K562 (cell line): ENCODE data around the gene MMP17. TPM values are rescaled to one million over a fixed set of nuclear protein-coding genes. Genes with fewer than 3 reads are reported as not detected.

Experiments used
- CAMTA2 ChIP-seq: fragments of 250-450 bp; sonication (Bioruptor Pico); conservative IDR thresholded peaks from 2 replicates; pipeline ENCODE4 v1.5.1; 2022
- CBFA2T2 ChIP-seq: fragments of 450-650 bp; conservative IDR thresholded peaks from 2 replicates; pipeline ENCODE4 v1.6.1; 2017; ENCODE audit warnings: mild to moderate bottlenecking
- NUFIP1 ChIP-seq: fragments of 450-650 bp; IDR thresholded peaks from 2 replicates; pipeline ENCODE4 v1.6.1; 2018; ENCODE audit not compliant: partially characterized antibody
- SMC3 ChIP-seq: conservative IDR thresholded peaks from 2 replicates; pipeline ENCODE4 v1.6.1; 2011; ENCODE audit warnings: low read depth, low read length, improper control_type of control experiment; ENCODE audit not compliant: insufficient read depth
- ZNF311 ChIP-seq: fragments of 250-450 bp; sonication (Bioruptor Pico); IDR thresholded peaks from 2 replicates; pipeline ENCODE4 v1.4.0; 2020; ENCODE audit warnings: mild to moderate bottlenecking, moderate library complexity
- ZNF778 ChIP-seq: fragments of 450-650 bp; formaldehyde crosslinking; IDR thresholded peaks from 2 replicates; pipeline ENCODE4 v1.4.0; 2020; ENCODE audit warnings: mild to moderate bottlenecking, moderate library complexity
- polyA plus RNA-seq, 8 experiments: library from polyadenylated mRNA; depleted of rRNA in 4 of 8; stranded (reverse) in 5 of 8; unstranded in 3 of 8; fragments of >200 nt; fragmentation: Nextera tagmentation in 2 of 8; fragmentation: Illumina TruSeq in 1 of 8; extraction: Ambion mirVana in 2 of 8; extraction: Trizol in 1 of 8; gene quantifications; 2 replicates each; pipeline versions ENCODE4 v1.2.1 to v1.2.3, GENCODE V29; 2011 to 2014; ENCODE audit warnings: inconsistent platforms in 1 of 8, missing spikeins in 1 of 8
- total RNA-seq, 7 experiments: library from RNA; depleted of rRNA in 6 of 7; stranded (reverse); fragments of >200 nt in 6 of 7; fragmentation: Illumina TruSeq in 2 of 7; extraction: Trizol in 2 of 7; gene quantifications; 2 replicates each; pipeline versions ENCODE4 v1.2.1 to v1.2.3, GENCODE V29; 2011 to 2021; ENCODE audit warnings: low replicate concordance in 1 of 7
- TF ChIP-seq, protein P1 (sequence below): sonication (generic); formaldehyde crosslinking; IDR thresholded peaks from 2 replicates; pipeline ENCODE4 v1.8.0; 2022; ENCODE audit warnings: missing genetic modification reagents, mild to moderate bottlenecking, borderline replicate concordance
- TF ChIP-seq, protein P2 (sequence below), 2 experiments: fragments of 150-350 bp in 1 of 2; IDR thresholded peaks; 2 replicates each; pipeline ENCODE4 v1.6.1; 2012 to 2016; ENCODE audit warnings: low read depth in 2 of 2, low read length in 2 of 2, mild to moderate bottlenecking in 1 of 2, moderate library complexity in 1 of 2
- TF ChIP-seq, protein P3 (sequence below): fragments of 450-650 bp; formaldehyde crosslinking; IDR thresholded peaks from 2 replicates; pipeline ENCODE4 v1.4.0; 2020; ENCODE audit warnings: mild to moderate bottlenecking, moderate library complexity

MMP17 gene
- total and polyA plus RNA-seq, 9 of the 15 experiments (the other 6 are each of a cell fraction or from before 2014, with no cell fraction given) = 1.1 to 21.2 (median 17.1) TPM; not detected in 2

DNA sequence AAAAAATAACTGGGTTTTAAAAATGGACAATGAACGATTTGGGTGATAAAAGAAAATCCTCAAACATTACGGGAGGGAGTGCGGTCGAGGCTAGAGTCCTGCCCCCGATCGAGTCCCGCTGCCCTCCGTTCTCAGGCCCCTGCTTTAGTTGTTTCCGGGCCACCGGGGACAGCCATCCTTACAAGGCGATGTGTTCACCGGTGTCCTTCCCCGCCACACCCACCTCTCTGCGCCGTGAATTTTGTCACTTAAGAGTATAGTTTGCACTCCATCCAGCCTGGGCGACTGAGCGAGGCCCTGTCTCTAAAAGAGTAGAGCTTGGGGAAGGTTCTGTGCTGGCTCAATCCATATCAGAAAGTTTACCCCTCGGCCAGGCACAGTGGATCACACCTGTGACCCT lies 69.1 kb downstream of the MMP17 start (continued):
- no peak for TF ChIP-seq SMC3
- no peak for TF ChIP-seq ZNF311 (CRISPR knock-in tag)
- TF ChIP-seq, protein P1, sequence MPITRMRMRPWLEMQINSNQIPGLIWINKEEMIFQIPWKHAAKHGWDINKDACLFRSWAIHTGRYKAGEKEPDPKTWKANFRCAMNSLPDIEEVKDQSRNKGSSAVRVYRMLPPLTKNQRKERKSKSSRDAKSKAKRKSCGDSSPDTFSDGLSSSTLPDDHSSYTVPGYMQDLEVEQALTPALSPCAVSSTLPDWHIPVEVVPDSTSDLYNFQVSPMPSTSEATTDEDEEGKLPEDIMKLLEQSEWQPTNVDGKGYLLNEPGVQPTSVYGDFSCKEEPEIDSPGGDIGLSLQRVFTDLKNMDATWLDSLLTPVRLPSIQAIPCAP = no peak
- TF ChIP-seq, protein P2, sequence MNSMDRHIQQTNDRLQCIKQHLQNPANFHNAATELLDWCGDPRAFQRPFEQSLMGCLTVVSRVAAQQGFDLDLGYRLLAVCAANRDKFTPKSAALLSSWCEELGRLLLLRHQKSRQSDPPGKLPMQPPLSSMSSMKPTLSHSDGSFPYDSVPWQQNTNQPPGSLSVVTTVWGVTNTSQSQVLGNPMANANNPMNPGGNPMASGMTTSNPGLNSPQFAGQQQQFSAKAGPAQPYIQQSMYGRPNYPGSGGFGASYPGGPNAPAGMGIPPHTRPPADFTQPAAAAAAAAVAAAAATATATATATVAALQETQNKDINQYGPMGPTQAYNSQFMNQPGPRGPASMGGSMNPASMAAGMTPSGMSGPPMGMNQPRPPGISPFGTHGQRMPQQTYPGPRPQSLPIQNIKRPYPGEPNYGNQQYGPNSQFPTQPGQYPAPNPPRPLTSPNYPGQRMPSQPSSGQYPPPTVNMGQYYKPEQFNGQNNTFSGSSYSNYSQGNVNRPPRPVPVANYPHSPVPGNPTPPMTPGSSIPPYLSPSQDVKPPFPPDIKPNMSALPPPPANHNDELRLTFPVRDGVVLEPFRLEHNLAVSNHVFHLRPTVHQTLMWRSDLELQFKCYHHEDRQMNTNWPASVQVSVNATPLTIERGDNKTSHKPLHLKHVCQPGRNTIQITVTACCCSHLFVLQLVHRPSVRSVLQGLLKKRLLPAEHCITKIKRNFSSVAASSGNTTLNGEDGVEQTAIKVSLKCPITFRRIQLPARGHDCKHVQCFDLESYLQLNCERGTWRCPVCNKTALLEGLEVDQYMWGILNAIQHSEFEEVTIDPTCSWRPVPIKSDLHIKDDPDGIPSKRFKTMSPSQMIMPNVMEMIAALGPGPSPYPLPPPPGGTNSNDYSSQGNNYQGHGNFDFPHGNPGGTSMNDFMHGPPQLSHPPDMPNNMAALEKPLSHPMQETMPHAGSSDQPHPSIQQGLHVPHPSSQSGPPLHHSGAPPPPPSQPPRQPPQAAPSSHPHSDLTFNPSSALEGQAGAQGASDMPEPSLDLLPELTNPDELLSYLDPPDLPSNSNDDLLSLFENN (IDR thresholded peaks at IDR 0.05; ENCODE audit: low read depth in 2 of 2, low read length in 2 of 2) = no peak
- no peak for TF ChIP-seq ZNF778 (CRISPR knock-in tag)
- no peak for TF ChIP-seq CAMTA2 (CRISPR knock-in tag)
- TF ChIP-seq CBFA2T2 = no peak
- no peak for TF ChIP-seq NUFIP1
- TF ChIP-seq, protein P3, sequence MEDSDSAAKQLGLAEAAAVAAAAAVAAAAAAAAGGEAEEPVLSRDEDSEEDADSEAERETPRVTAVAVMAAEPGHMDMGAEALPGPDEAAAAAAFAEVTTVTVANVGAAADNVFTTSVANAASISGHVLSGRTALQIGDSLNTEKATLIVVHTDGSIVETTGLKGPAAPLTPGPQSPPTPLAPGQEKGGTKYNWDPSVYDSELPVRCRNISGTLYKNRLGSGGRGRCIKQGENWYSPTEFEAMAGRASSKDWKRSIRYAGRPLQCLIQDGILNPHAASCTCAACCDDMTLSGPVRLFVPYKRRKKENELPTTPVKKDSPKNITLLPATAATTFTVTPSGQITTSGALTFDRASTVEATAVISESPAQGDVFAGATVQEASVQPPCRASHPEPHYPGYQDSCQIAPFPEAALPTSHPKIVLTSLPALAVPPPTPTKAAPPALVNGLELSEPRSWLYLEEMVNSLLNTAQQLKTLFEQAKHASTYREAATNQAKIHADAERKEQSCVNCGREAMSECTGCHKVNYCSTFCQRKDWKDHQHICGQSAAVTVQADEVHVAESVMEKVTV (CRISPR knock-in tag) = no peak
